Stimulated activated CD8-positive, alpha-beta memory T cell treated with anti-CD3 and anti-CD28 coated beads, Interleukin-15, amount 100 ng/mL, for 4 hours (primary cell): ENCODE results near the gene ELK4.
A peak's percentile ranks its signal among the peaks of the same experiment; 100 is the strongest.
"Not testable (repeated sequence)": the region's sequence is repeated elsewhere in the genome, so short reads cannot be mapped to it uniquely, and the experiment has no call there.

Source experiments
- DNase-seq, 2 donors: peaks; one replicate each; pipeline ENCODE4 v3.0.0-alpha.2; 2020; ENCODE audit warnings: low read depth in 2 of 2

Gene ELK4

GRCh38 chr1:205664399-205665017 is 32.7 kb upstream of the ELK4 start:
- DNase-seq = no peak

- DNase-seq = no peak
Measured at GRCh38 chr1:205663286-205663936, 31.6 kb upstream of the ELK4 start.

GRCh38 chr1:205662791-205663190 is 31.0 kb upstream of the ELK4 start:
- no peak for DNase-seq

- DNase-seq = no peak
Measured at GRCh38 chr1:205662135-205662738, 30.4 kb upstream of the ELK4 start.

- DNase-seq = no peak
Measured at GRCh38 chr1:205661429-205662134, 29.8 kb upstream of the ELK4 start.

- DNase-seq = no peak
Measured at GRCh38 chr1:205660361-205660760, 28.6 kb upstream of the ELK4 start.

GRCh38 chr1:205658943-205659581 is 27.3 kb upstream of the ELK4 start:
- DNase-seq = peak; percentile 39 to 44

- no peak for DNase-seq
Measured at GRCh38 chr1:205656236-205656635, 24.4 kb upstream of the ELK4 start.

- no peak for DNase-seq
Measured at GRCh38 chr1:205652984-205653383, 21.2 kb upstream of the ELK4 start.

- DNase-seq = no peak
Measured at GRCh38 chr1:205650241-205650640, 18.4 kb upstream of the ELK4 start.

- no peak for DNase-seq
Measured at GRCh38 chr1:205645519-205645918, 13.7 kb upstream of the ELK4 start.

- DNase-seq = no peak
Measured at GRCh38 chr1:205642679-205643307, 11.0 kb upstream of the ELK4 start.

- DNase-seq = no peak
Measured at GRCh38 chr1:205639567-205639966, 7.8 kb upstream of the ELK4 start.

GRCh38 chr1:205637854-205638468 is 6.2 kb upstream of the ELK4 start:
- no peak for DNase-seq

GRCh38 chr1:205636732-205637131 is 4.9 kb upstream of the ELK4 start:
- DNase-seq = no peak

GRCh38 chr1:205636138-205636530 is 4.3 kb upstream of the ELK4 start:
- not testable (repeated sequence) for DNase-seq

- DNase-seq = no peak
Measured at GRCh38 chr1:205633421-205633976, 1.7 kb upstream of the ELK4 start.

GRCh38 chr1:205632669-205633169 is 908 bp upstream of the ELK4 start:
- DNase-seq = no peak

- peak; percentile 59 to 72 for DNase-seq
Measured at GRCh38 chr1:205631010-205631767, 622 bp downstream of the ELK4 start.

GRCh38 chr1:205630651-205631009 is 1.2 kb downstream of the ELK4 start:
- DNase-seq = no peak
